Gastrocnemius medialis (tissue), 4 donors: ENCODE measurements around the gene VPS41.

Source experiments
- POLR2A ChIP-seq, 2 donors: fragments of 450-650 bp; IDR thresholded peaks; one replicate each; pipeline ENCODE4 v1.6.1; 2017; ENCODE audit warnings: antibody characterized with exemption in 2 of 2, mild to moderate bottlenecking in 2 of 2, moderate library complexity in 2 of 2
- TF ChIP-seq, protein P1 (sequence below), 5 experiments: fragments of 450-650 bp in 3 of 5; fragments of 200-600 bp in 2 of 5; sonication (generic) in 2 of 5; IDR thresholded peaks in 4 of 5; conservative IDR thresholded peaks in 1 of 5; 1 replicate in 4 of 5; 2 replicates in 1 of 5; pipeline ENCODE4 v1.5.1; 2016 to 2019; ENCODE audit warnings: antibody characterized with exemption in 5 of 5, mild to moderate bottlenecking in 3 of 5, moderate library complexity in 3 of 5

DNA sequence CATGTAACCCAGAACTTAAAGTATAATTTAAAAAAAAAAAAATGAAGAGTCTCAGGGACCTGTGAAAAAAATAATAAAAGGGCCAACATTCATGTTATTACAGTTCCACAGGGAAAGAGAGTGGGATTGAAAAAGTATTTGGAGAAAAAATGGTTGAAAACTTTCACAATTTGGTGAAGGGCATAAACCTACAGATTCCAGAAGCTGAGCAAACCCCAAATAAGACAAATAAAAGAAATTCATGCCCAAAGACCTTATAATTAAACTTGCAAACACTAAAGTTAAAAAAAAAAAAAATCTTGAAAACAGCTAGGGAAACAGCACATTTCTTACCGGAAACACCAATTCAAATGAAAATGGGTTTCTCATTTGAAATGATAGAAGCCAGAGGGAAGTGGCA lies 19.9 kb downstream of the VPS41 start:
- TF ChIP-seq, protein P1, sequence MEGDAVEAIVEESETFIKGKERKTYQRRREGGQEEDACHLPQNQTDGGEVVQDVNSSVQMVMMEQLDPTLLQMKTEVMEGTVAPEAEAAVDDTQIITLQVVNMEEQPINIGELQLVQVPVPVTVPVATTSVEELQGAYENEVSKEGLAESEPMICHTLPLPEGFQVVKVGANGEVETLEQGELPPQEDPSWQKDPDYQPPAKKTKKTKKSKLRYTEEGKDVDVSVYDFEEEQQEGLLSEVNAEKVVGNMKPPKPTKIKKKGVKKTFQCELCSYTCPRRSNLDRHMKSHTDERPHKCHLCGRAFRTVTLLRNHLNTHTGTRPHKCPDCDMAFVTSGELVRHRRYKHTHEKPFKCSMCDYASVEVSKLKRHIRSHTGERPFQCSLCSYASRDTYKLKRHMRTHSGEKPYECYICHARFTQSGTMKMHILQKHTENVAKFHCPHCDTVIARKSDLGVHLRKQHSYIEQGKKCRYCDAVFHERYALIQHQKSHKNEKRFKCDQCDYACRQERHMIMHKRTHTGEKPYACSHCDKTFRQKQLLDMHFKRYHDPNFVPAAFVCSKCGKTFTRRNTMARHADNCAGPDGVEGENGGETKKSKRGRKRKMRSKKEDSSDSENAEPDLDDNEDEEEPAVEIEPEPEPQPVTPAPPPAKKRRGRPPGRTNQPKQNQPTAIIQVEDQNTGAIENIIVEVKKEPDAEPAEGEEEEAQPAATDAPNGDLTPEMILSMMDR (IDR thresholded peaks at IDR 0.05 in 4 of 5, conservative IDR thresholded peaks at IDR 0.05 in 1 of 5) = no peak
- no peak for TF ChIP-seq POLR2A (IDR thresholded peaks at IDR 0.05)
